ENCODE results near the gene PAQR5.

- TF ChIP-seq CTCF (conservative IDR thresholded peaks at IDR 0.05; ENCODE audit: low read length) (no peak), EZH2phosphoT487 (IDR thresholded peaks at IDR 0.05; ENCODE audit: borderline replicate concordance) (no peak)
These were observed 387 bp upstream of the PAQR5 start for GRCh38 chr15:69298354-69298696.

All from Loucy (cell line).